Fibroblast of villous mesenchyme (primary cell): ENCODE measurements around the gene SMARCC2. TPM values are rescaled to one million over a fixed set of nuclear protein-coding genes. Genes with fewer than 3 reads are reported as not detected.

Experiments used
- DNase-seq: peaks from one replicate; pipeline ENCODE4 v3.0.0-alpha.2; 2010; ENCODE audit warnings: low read depth
- H3K4me3 ChIP-seq: 2 replicates; pipeline ENCODE4 v1.5.1; 2011; ENCODE audit warnings: low read depth, mild to moderate bottlenecking, low read length
- CTCF ChIP-seq: IDR thresholded peaks from 2 replicates; pipeline ENCODE4 v1.5.1; 2012; ENCODE audit warnings: low read depth, mild to moderate bottlenecking, low read length; ENCODE audit not compliant: insufficient read depth
- total RNA-seq: library from RNA; depleted of rRNA; stranded (reverse); fragments of >200 nt; gene quantifications from 2 replicates; pipeline ENCODE4 v1.2.3, GENCODE V29; 2012

SMARCC2 gene
- total RNA-seq, 1 donor: 67.8 TPM

GRCh38 chr12:56161690-56162351 is 27.5 kb downstream of the SMARCC2 start:
- TF ChIP-seq CTCF: no peak
- DNase-seq: no peak
- H3K4me3 ChIP-seq: peak overlapping the region; percentile 10

- TF ChIP-seq CTCF: no peak
- H3K4me3 ChIP-seq: peak overlapping the region; percentile 100
- no peak for DNase-seq
Observed at GRCh38 chr12:56160894-56161689, 28.2 kb downstream of the SMARCC2 start.

GRCh38 chr12:56160193-56160763 is 29.0 kb downstream of the SMARCC2 start:
- peak overlapping the region; percentile 100 for H3K4me3 ChIP-seq
- DNase-seq: no peak
- TF ChIP-seq CTCF: no peak

GRCh38 chr12:56159482-56160192 is 29.6 kb downstream of the SMARCC2 start:
- no peak for DNase-seq
- H3K4me3 ChIP-seq: peak overlapping the region; percentile 100

GRCh38 chr12:56158926-56159461 is 30.3 kb downstream of the SMARCC2 start:
- peak overlapping the region; percentile 100 for H3K4me3 ChIP-seq
- DNase-seq: peak; percentile 76
- no peak for TF ChIP-seq CTCF

More at GRCh38 chr12:56159482-56160192, 29.6 kb downstream of the SMARCC2 start:
- no peak for TF ChIP-seq CTCF
